Measurements from ENCODE around the gene PDZD11. TPM values are rescaled to one million over a fixed set of nuclear protein-coding genes. Genes with fewer than 3 reads are reported as not detected.
"Not testable (repeated sequence)": the region's sequence is repeated elsewhere in the genome, so short reads cannot be mapped to it uniquely, and the experiment has no call there.

The PDZD11 gene
- total RNA-seq, 4 donors from 2014 or later, result 31.1 to 38.2 (median 36.5) TPM

DNA sequence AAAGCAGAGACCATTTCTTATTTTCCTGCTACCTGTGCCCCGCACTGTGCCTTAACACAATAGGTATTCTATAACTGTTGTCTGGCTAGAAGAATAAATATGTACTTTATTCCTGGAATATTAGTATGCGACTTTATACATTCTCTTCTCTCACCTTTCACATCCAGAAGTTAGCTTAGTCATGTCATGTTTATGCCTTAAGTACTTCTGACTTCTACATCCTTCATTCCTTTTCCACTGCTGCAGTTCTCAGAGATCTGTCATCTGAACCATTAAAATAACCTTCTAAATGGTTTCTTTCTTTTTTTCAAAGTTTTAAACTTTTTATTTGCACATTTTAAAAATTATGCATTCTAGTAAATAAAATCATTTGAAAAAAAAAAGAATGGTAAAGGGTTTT is 34.6 kb upstream of the PDZD11 start:
- Histone ChIP-seq H3K9me3 (no peaks in the 10 kb centered on the region), H3K27ac (no peak overlapping the region), H3K27me3 (no peaks in the 10 kb centered on the region), H3K4me3 (replicated peaks in 1 of 3) (no peak overlapping the region), H3K36me3 (no peaks in the 10 kb centered on the region), H3K4me1 (no peaks in the 10 kb centered on the region)
- intact Hi-C loops (cut with DNase I), result no loop called here
- WGBS, 2 donors, result 95% methylated on average over 2 of the region's 2 CpGs
- DNase-seq, result no peak
- TF ChIP-seq, protein P1, sequence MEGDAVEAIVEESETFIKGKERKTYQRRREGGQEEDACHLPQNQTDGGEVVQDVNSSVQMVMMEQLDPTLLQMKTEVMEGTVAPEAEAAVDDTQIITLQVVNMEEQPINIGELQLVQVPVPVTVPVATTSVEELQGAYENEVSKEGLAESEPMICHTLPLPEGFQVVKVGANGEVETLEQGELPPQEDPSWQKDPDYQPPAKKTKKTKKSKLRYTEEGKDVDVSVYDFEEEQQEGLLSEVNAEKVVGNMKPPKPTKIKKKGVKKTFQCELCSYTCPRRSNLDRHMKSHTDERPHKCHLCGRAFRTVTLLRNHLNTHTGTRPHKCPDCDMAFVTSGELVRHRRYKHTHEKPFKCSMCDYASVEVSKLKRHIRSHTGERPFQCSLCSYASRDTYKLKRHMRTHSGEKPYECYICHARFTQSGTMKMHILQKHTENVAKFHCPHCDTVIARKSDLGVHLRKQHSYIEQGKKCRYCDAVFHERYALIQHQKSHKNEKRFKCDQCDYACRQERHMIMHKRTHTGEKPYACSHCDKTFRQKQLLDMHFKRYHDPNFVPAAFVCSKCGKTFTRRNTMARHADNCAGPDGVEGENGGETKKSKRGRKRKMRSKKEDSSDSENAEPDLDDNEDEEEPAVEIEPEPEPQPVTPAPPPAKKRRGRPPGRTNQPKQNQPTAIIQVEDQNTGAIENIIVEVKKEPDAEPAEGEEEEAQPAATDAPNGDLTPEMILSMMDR (IDR thresholded peaks at IDR 0.05), result no peak
- no peak for TF ChIP-seq POLR2A (IDR thresholded peaks at IDR 0.05)

DNA sequence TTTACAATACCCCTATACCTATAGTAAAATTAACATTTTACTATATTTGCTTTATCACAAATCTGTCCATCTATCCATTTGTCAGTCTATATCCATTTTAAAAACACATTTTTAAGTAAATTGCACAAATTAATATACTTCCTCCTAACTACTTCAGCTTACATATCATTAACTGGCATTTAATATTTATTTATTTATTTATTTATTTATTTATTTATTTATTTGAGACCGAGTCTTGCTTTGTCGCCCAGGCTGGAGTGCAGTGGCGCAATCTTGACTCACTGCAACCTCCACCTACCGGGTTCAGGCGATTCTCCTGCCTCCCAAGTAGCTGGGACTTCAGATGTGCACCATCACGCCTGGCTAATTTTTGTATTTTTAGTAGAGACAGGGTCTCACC is 33.9 kb upstream of the PDZD11 start:
- H3K27ac ChIP-seq; H3K4me3 ChIP-seq (replicated peaks in 1 of 3); H3K4me1 ChIP-seq; H3K9me3 ChIP-seq; intact Hi-C loops (cut with DNase I); H3K36me3 ChIP-seq; DNase-seq; H3K27me3 ChIP-seq: not testable (repeated sequence)
- 94 to 96% methylated on average over 6 of the region's 6 CpGs for WGBS, 2 donors

DNA sequence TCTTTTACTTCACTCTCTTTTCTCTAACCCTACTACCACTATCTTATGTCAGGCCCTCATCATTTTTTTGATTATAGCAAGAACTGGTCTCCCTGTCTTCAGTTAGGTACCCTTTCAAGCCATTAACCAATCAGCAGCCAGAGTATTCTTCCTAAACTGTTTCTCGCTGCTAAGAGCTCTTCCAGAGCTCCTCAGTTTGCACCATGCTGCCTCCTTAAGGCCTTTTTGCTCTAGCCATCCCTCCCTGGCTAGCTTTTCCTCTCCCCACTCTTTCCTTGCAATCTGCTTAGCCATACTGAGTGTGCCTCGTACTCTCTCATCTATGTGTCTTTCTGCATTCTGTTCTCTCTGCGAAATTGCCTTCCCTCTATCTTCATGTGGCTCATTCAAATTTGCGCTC is 33.1 kb upstream of the PDZD11 start:
- Histone ChIP-seq H3K4me3 (replicated peaks in 1 of 3) (no peak overlapping the region), H3K36me3 (no peaks in the 10 kb centered on the region), H3K27ac (no peak overlapping the region), H3K27me3 (no peaks in the 10 kb centered on the region), H3K4me1 (no peaks in the 10 kb centered on the region), H3K9me3 (no peaks in the 10 kb centered on the region)
- 96 to 100% methylated on average over 4 of the region's 4 CpGs for WGBS, 2 donors
- DNase-seq, result no peak
- TF ChIP-seq POLR2A (IDR thresholded peaks at IDR 0.05), result no peak
- TF ChIP-seq, protein P1 (IDR thresholded peaks at IDR 0.05), result no peak
- intact Hi-C loops (cut with DNase I), result no loop called here

DNA sequence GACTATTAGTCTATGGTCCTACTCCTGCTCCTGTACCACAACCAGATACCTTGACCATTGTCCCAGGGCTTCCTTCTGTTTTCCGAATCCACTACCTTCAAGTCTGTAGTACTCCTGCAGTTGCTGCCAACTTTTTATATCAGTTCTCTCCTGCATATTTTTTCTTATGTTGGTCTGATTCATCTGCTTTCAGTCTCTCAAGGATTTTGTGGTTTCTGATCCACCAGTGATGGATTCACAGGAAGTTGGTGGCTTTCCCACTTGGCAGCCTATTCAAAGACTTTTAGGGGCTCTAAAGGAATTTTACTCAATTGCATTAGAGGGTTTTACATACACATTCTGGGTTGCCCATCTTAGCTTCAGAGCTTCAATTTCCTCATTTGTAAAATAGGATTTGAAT is 23.8 kb upstream of the PDZD11 start:
- H3K9me3 ChIP-seq, result no peaks in the 10 kb centered on the region
- H3K27me3 ChIP-seq, result no peaks in the 10 kb centered on the region
- H3K27ac ChIP-seq, result no peak overlapping the region
- H3K4me3 ChIP-seq (replicated peaks in 1 of 3), result no peak overlapping the region
- TF ChIP-seq POLR2A (IDR thresholded peaks at IDR 0.05), result no peak
- TF ChIP-seq, protein P1 (IDR thresholded peaks at IDR 0.05), result no peak
- H3K4me1 ChIP-seq, result no peaks in the 10 kb centered on the region
- 100% methylated on average over 1 of the region's 1 CpG for WGBS, 2 donors
- no peaks in the 10 kb centered on the region for H3K36me3 ChIP-seq
- no peak for DNase-seq
- intact Hi-C loops (cut with DNase I), result no loop called here

DNA sequence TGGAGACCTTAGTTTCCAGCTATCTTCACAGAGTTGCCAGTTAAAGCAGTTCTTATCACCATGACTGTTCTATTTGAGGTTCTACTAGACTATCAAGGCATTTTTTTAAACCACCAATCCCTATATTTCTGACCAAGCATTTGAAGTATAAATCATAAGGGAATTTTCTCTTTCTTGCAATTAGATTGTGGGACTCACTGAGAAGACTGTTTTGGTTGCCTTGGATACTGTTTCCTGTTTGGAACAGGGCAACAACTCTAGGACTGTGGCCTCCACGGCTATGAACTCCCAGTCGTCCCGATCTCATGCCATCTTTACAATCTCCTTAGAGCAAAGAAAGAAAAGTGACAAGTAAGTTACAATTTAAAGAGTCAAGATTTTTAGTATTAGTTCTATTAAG is 12.0 kb upstream of the PDZD11 start:
- Histone ChIP-seq H3K36me3 (no peaks in the 10 kb centered on the region), H3K4me3 (replicated peaks in 1 of 3) (no peak overlapping the region), H3K4me1 (no peaks in the 10 kb centered on the region), H3K9me3 (no peaks in the 10 kb centered on the region), H3K27me3 (no peaks in the 10 kb centered on the region), H3K27ac (no peak overlapping the region)
- WGBS, 2 donors, result 44 to 85% methylated on average over 3 of the region's 3 CpGs
- intact Hi-C loops (cut with DNase I), result no loop called here
- DNase-seq, result no peak
- TF ChIP-seq POLR2A (IDR thresholded peaks at IDR 0.05), result no peak
- TF ChIP-seq, protein P1 (IDR thresholded peaks at IDR 0.05), result no peak

DNA sequence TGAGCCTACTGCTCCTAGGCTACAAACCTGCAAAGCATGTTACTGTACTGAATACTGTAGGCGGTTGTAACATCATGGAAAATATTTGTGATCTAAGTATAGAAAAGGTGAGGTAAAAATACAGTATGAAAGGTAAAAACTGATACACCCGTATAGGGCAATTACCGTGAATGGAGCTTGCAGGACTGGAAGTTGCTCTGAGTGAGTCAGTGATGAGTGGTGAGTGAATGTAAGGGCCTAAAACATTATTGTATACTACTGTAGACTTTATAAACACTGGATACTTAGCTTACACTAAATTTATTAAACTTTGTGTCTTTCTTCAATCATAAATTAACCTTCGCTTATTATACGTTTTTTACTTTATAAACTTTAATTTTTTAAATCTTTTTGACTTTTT is 3.9 kb upstream of the PDZD11 start:
- no peak overlapping the region for H3K4me3 ChIP-seq (replicated peaks in 1 of 3)
- TF ChIP-seq, protein P1 (IDR thresholded peaks at IDR 0.05), result no peak
- TF ChIP-seq POLR2A (IDR thresholded peaks at IDR 0.05), result no peak
- H3K27ac ChIP-seq, result no peak overlapping the region
- H3K36me3 ChIP-seq, result no peaks in the 10 kb centered on the region
- 92 to 94% methylated on average over 5 of the region's 5 CpGs for WGBS, 2 donors
- no peak for DNase-seq
- peaks cover 0 to 7% of the 10 kb centered on the region in 2 donors for H3K4me1 ChIP-seq
- intact Hi-C loops (cut with DNase I), result no loop called here
- no peaks in the 10 kb centered on the region for H3K9me3 ChIP-seq
- H3K27me3 ChIP-seq, result no peaks in the 10 kb centered on the region
